ENCODE measurements around the gene DNASE1L3.

- TF ChIP-seq EZH2 (IDR thresholded peaks at IDR 0.05; ENCODE audit: insufficient read depth, poor library complexity, severe bottlenecking) (no peak), EZH2phosphoT487 (IDR thresholded peaks at IDR 0.05; ENCODE audit: insufficient read depth, low read depth) (peak; percentile 71; the same call in 1 of the 2 replicates)
These were observed 49.5 kb upstream of the DNASE1L3 start for GRCh38 chr3:58260261-58260731.
